NCI-H1436 treated with DMSO at 0.1 percent for 48 hours (cell line): ENCODE measurements around the gene TRABD2A.
"Not testable (repeated sequence)": the region's sequence is repeated elsewhere in the genome, so short reads cannot be mapped to it uniquely, and the experiment has no call there.

Source experiments
- DNase-seq: peaks from one replicate; lab custom pipeline; 2025; lab: John Stamatoyannopoulos, UW

TRABD2A gene

GRCh38 chr2:84778911-84779690 is 101.8 kb downstream of the TRABD2A start:
- DNase-seq, result no peak

GRCh38 chr2:84776011-84776410 is 104.9 kb downstream of the TRABD2A start:
- DNase-seq, result no peak

GRCh38 chr2:84773562-84773961 is 107.3 kb downstream of the TRABD2A start:
- not testable (repeated sequence) for DNase-seq
